GM23248 (cell line): ENCODE data around the gene TMEM100.

ENCODE experiments used
- EZH2 ChIP-seq: fragments of 200-600 bp; sonication (generic); IDR thresholded peaks from 2 replicates; pipeline ENCODE4 v1.6.1; 2018; ENCODE audit warnings: antibody characterized with exemption, mild to moderate bottlenecking; ENCODE audit not compliant: insufficient read depth, poor library complexity, severe bottlenecking
- EZH2phosphoT487 ChIP-seq: fragments of 200-600 bp; sonication (generic); IDR thresholded peaks from 2 replicates; pipeline ENCODE4 v1.6.1; 2018; ENCODE audit warnings: antibody characterized with exemption, moderate library complexity, mild to moderate bottlenecking, low read depth; ENCODE audit not compliant: insufficient read depth

DNA sequence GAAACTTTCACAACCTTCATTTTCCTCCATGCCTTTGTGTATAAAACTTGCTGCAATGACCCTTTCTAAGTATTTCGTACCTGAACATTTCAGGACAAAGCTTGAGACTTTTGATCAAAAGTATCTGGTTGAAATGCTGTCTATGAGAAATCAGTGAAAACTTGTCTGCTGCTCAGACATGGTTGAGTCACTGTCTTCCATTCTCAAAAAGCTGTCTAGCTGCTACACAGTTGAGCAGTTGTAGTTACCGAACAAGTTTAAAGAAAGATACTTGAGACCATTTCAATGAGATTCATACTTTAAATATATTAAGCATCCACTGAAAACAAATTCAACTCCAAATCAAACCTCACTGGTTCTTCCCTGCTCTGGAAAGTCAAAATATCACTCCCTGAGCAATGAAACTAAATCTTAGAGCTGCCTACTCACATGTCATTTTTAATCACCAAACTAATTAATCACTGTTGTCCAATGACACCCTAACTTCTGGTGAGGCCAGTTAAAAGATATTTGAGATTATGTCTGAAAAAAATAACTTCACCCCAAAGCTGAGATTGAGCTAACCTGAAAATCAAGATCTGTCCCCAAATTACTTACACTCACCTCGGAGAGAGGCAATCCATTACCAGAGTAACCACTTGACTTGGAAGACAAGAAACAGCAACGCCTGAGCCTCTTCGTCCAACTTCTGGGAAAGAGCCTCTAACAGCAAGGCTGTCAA lies 488 bp downstream of the TMEM100 start:
- TF ChIP-seq EZH2 (no peak), EZH2phosphoT487 (no peak)
